KOPT-K1 (cell line): ENCODE data around the gene TAS2R60.
"Not testable (repeated sequence)": the region's sequence is repeated elsewhere in the genome, so short reads cannot be mapped to it uniquely, and the experiment has no call there.

Experiments used
- H3K27ac ChIP-seq: fragments of 200-600 bp; sonication (generic); 2 replicates; pipeline ENCODE4 v1.5.1; 2016; ENCODE audit warnings: antibody characterized with exemption, mild to moderate bottlenecking, low read depth, low read length; ENCODE audit not compliant: poor library complexity, severe bottlenecking
- H3K36me3 ChIP-seq: fragments of 200-600 bp; sonication (generic); 2 replicates; pipeline ENCODE4 v1.5.1; 2017; ENCODE audit warnings: antibody characterized with exemption, mild to moderate bottlenecking, low read length, moderate library complexity; ENCODE audit not compliant: insufficient read depth
- H3K9me3 ChIP-seq: fragments of 200-600 bp; sonication (generic); 2 replicates; pipeline ENCODE4 v1.5.1; 2017; ENCODE audit warnings: antibody characterized with exemption, low read length, mild to moderate bottlenecking; ENCODE audit not compliant: insufficient read depth, poor library complexity, severe bottlenecking

TAS2R60 gene, protein sequence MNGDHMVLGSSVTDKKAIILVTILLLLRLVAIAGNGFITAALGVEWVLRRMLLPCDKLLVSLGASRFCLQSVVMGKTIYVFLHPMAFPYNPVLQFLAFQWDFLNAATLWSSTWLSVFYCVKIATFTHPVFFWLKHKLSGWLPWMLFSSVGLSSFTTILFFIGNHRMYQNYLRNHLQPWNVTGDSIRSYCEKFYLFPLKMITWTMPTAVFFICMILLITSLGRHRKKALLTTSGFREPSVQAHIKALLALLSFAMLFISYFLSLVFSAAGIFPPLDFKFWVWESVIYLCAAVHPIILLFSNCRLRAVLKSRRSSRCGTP

DNA sequence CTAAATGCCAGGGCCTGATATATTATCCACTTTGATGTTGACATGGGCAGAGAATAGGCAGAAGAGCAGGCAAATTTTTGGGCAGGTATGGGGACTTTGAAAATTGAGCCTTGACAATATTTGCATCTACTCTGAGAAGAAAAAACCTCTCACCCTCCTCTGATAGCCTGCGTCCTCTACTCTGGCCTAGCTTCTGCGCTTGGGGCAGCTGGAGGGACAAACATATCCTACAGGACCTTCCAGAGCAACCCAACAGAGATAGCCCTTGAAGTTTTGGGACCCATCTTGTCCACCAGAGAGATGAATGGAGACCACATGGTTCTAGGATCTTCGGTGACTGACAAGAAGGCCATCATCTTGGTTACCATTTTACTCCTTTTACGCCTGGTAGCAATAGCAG is at the start of gene TAS2R60:
Gene TAS2R60, plus strand, starts transcription at position 301 of the 400 bp plus-strand sequence. Its CDS starts 0 bp downstream, at position 301.
- no peaks in the 10 kb centered on the region for H3K9me3 ChIP-seq
- no peak within 1 kb of the TSS for H3K27ac ChIP-seq
- no peaks in the 10 kb centered on the region for H3K36me3 ChIP-seq

DNA sequence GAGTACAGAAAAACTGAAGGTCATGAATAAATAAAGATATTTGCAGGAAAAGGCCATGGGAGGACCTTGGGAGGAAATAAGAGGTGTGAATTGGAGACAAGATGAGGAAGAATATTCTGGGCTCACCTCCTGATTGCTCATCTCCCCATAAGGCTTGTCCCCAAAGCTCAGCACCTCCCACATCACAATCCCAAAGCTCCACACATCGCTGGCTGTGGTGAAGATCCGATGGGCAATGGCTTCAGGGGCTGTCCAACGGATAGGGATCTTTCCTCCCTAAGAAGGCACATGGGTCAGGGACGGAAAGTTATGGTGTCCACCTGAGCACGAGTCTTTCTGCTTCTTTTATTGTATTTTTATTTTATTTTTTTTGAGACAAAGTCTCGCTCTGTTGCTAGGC is 49.2 kb upstream of the TAS2R60 start:
- Histone ChIP-seq H3K9me3 (no peaks in the 10 kb centered on the region), H3K36me3 (no peaks in the 10 kb centered on the region), H3K27ac (no peak overlapping the region)

DNA sequence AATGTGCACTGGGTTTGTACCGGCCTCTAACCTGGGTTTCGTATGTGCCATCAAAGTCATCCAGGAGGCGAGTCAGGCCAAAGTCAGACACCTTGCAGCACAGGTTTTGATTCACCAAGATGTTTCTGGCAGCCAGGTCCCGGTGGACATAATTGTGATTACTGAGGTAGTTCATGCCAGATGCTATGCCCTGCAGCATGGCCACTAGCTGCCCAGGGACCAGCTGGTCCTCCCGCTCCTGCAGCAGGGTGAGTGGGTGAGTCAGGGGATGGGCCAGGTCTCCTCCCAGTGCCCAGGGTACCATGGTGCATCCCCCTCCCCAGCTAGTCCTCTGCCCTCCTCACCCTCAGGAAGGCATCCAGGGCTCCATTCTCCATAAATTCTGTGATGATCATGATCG is 48.5 kb upstream of the TAS2R60 start:
- H3K9me3 ChIP-seq = no peaks in the 10 kb centered on the region
- no peaks in the 10 kb centered on the region for H3K36me3 ChIP-seq
- H3K27ac ChIP-seq = no peak overlapping the region

DNA sequence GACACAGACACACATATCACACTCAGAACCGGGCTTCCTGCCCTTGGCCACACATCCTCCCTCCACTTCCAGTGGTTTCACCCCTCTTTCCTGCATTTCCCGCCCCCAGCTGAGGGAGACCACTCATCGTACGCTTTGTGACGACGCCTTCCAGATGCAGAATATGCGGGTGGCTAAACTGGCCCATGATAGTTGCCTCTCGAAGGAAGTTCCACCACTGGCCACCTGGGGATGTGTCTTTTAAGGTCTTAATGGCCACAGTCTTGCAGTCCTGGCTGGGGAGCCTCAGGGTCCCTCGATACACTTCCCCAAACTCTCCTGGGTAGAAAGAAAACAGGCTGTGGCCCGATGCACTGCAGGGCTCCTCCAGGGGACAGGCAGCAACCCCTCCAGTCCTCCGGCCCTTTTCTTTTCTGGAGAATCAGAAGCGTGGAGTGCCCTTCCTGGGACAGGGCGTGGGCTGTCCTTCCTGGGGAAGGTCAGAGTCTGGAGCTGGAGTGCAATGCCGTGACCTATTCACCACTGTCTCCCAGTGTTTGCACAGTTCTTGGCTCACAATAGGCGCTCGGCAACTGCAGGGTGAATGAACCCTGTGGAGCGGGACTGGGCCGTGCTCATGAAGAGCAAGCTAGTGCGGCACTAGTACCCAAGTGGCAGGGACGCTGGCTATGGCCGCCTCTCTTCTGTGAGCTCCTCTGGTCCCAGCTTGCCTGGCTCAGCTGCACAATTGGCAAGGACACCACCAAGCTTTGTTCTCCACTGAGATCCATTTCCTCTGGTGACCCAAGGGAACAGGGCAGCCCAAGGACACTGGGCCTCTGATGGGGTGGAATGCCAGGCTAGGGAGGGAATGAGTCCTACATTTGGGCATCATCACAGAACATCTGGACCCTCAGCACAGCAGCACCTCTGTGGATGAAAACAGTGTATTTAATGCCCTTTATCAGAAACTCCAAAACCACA is 47.8 kb upstream of the TAS2R60 start:
- Histone ChIP-seq H3K27ac (no peak overlapping the region), H3K36me3 (no peaks in the 10 kb centered on the region), H3K9me3 (no peaks in the 10 kb centered on the region)

DNA sequence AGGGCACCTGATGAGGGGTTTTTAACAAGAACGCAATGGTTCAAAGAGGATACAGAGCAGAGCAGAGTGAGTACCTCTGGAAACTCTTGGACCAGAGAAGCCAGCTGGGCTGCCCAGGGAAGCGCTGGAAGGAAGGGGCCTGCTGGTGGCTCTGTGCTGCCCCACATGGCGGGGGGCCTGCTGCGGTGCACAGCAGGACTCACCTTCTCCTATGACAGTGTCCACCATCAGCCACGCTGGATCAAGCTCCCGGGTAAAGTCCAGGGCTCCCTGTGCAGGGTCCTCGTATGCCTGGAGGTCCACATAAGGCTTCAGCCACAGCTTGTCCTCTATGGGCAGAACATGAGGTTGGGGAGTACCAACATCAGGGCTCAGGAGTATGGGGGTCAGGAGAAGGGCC is 47.1 kb upstream of the TAS2R60 start:
- Histone ChIP-seq H3K27ac (no peak overlapping the region), H3K36me3 (no peaks in the 10 kb centered on the region), H3K9me3 (no peaks in the 10 kb centered on the region)

DNA sequence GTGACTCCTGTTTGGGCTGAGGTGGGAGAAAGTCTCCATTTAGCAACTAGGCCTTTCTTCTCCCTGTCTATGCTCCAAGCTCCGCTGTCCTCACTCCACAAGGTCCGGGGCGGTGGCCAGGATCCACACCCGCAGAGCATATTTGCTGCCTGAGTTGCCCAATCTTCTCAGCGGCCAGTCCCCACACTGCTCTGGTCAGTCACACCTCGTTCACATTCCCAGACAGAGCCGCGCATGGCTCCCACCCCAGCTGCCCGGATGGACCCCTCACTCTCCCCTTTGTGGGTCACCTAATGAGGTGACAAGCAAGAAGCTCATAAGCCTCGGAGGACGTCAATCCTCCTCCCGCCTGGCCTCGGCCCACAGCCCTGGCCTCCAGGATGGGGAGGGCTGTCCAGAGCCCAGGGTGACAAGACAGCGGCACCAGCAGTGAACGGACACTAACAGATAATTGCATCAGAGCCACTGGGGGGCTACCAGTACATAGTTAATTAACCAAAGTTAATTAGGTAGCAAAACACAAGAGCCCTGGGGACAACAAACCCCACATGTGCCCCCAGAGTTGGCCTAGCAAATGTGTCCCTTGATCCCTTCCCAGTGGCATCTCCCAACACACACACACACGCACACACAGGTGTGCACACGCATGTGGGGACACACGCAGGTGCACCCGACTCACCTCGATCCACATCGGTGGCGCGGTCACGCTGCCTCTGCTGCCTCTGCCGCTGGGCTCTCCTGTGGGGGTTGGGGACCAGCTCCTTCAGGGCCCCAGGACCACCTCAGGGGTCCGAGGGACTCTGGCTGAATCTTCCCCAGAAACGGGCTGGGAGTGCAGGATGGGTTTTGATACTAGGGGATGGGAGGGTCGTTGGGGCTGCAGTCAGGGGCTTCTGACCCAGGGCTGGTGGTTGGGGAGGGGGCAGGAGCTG is 46.4 kb upstream of the TAS2R60 start:
- Histone ChIP-seq H3K36me3 (no peaks in the 10 kb centered on the region), H3K27ac (no peak overlapping the region), H3K9me3 (no peaks in the 10 kb centered on the region)

DNA sequence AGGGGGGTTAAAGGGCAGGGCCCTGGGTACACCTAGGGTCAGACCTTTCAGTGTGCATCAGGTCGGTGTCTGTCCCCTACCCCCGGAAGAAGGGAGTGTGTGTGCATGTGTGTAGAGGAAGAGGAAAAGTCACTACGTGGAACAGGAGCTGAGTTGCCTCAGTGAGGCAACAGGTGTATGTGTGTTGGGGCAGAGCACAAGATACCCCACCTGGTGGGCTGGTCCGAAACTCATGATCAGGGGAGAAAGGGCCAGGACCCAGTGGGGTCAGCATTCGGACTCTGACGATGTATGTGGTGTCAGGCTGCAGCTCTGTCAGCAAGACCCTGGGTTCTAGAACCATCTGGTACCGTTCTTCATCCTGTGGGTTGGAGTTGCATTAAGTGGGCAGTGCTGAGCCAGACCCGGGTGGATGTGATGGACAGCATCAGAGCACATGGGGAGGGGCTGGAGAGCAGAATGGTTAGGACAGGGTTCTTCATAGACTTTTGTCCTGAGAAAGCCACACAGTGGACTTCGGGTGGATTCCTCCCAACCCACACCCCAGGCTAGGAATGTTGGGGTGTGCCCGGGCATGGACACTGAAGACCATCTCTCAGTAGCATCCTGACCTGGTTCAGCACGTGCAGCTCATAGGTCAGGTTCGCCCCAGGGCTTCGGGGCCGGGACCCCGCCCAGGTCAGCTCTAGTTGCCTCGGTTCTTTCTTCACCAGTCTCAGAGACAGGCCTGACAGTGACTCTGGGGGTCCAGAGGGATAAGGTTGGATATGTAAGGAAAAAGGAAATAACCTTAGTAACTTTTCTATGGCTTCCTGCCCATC is 45.3 kb upstream of the TAS2R60 start:
- Histone ChIP-seq H3K9me3 (no peaks in the 10 kb centered on the region), H3K27ac (no peak overlapping the region), H3K36me3 (no peaks in the 10 kb centered on the region)

DNA sequence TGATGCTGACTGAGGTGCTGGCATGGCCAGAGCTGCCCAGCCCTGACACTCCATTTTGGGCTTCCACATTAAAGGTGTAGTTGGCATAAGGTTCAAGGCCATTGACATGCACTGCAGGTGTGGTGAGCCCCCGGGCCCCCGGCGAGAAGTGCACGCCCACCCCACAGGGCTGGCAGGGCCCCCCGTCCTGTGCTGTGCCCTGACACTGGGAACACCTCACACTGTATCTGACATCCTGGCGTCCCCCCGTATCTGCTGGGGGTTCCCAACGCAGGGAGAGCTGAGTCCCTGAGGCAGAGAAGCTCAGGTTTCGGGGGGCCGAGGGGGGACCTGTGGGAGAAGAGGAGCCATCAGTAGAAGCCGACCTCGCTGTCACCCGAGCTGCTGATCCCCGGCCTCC is 44.6 kb upstream of the TAS2R60 start:
- Histone ChIP-seq H3K9me3 (no peaks in the 10 kb centered on the region), H3K36me3 (no peaks in the 10 kb centered on the region), H3K27ac (no peak overlapping the region)

DNA sequence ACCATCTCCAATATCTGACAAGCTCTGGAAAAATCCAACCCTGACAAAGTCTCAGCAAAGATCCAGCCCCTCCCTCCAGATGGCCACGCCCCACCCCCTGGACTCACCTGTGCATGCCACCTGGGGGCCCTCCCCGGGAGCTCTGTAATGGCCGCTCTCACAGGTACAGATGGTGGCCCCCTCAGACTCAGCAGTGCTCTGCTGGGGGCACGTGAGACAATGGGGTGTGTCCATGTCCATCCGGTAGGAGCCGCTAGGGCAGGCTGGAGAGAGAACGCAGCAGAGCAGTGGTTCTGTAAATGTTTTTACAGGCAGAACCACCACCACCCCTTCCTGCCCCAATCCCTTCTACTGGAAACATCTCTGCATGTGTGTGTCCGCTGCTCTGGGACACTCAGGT is 44.1 kb upstream of the TAS2R60 start:
- Histone ChIP-seq H3K36me3 (no peaks in the 10 kb centered on the region), H3K27ac (no peak overlapping the region), H3K9me3 (no peaks in the 10 kb centered on the region)

DNA sequence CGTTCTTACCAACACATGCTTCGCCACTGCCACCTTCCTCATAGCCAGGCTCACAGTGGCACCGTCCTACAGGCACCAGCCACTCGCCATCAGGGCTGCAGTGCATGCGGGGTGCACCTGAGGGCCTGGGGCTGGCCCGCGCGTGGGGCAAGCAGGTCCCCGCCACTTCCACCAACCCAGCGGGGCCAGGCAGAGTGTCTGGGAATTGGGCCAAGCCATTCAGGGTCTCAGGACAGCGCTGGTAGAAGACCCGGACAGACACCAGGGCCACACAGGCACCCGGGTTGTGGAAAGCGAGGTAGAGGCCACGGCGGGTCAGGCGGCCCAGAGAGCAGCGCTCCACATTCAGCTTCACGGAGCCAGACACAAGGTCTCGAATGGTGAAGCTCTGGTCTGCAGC is 43.6 kb upstream of the TAS2R60 start:
- no peak overlapping the region for H3K27ac ChIP-seq
- no peaks in the 10 kb centered on the region for H3K9me3 ChIP-seq
- H3K36me3 ChIP-seq = no peaks in the 10 kb centered on the region

DNA sequence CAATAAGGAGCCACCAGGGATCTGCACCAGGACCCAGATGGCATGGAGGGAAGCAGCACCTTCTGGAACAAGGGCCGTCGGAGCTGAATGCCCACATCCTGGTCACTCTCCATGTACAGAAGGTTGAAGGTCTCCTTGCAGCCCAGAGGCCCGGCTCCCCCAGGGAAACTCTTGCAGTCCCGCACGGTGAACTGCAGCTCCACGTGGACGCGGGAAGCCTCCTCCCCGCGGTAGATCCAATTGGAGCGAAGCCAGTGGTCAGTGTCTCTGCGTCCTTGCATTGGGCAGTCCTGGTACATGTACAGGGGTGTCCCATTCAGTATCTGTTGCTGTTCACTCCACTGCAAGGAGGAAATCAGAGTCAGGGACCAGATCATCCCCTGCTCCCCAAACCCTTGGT is 42.0 kb upstream of the TAS2R60 start:
- no peaks in the 10 kb centered on the region for H3K36me3 ChIP-seq
- H3K27ac ChIP-seq = no peak overlapping the region
- H3K9me3 ChIP-seq = no peaks in the 10 kb centered on the region

DNA sequence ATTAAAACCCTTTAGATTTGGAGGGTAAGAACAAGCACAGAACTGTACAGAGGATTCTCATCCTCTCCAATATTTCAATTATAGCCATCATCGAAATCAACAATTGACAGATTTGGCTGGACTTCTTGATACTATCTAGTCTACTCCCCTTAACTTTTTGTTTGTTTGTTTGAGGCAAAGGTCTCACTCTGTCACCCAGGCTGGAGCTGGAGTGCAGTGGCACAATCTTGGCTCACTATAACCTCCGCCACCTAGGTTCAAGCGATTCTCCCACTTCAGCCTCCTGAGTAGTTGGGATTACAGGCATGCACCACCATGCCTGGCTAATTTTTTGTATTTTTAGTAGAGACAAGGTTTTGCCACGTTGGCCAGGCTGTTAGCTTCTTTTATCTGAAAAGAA is 41.0 kb upstream of the TAS2R60 start:
- not testable (repeated sequence) for H3K36me3 ChIP-seq, H3K27ac ChIP-seq, H3K9me3 ChIP-seq

DNA sequence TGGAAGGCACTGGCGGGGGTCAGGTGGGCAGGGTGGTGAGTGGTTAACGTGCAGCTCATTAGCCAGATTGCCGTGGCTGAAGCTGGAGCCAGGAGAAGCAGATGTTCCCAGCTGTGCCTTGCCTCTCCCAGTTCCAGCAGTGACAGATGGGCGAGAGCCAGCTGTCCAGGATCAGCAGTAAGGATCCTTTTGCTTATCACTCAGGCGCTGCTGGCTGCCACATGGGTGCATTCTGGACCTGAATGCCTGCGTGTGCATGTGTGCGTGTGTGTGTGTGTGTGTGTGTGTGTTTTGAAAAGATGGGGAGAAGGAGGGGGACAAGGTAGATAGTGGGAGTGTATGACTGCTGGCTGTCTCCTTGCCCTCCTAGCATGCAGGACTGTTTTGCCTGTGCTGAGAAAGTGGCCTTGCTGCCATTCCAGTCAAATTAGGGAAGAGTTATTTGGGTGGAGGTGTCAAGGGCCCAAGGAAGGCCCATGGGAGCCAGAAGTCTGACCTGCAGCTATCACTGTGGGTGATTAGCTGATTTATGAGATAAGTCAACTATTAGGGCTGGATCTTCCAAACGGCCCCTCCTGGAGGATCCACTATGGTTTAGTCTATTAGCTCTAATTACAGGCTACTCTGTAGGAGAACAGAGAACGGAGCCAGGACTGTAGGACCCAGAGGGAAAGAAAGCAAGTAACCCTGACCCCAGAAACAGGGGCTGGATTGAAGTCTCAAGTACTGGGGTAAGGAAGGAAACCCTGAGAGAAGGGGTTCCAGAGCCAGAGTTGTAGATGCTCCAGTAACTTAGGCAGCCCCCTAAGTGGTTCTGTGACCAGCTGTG is 37.9 kb upstream of the TAS2R60 start:
- no peaks in the 10 kb centered on the region for H3K9me3 ChIP-seq
- H3K36me3 ChIP-seq = no peaks in the 10 kb centered on the region
- H3K27ac ChIP-seq = no peak overlapping the region
